H1 (cell line): Measurements from ENCODE around the gene DYRK1B. TPM values are rescaled to one million over a fixed set of nuclear protein-coding genes. Genes with fewer than 3 reads are reported as not detected.

ENCODE experiments used
- CTCF ChIA-PET: fragments of 300-600 bp; sonication (Branson Sonifier 250); formaldehyde crosslinking; loops from one replicate; lab custom pipeline; 2021; ENCODE audit not compliant: partially characterized antibody; lab: Charles Lee
- POLR2A ChIA-PET: fragments of 300-600 bp; sonication (Branson Sonifier 250); formaldehyde crosslinking; loops from one replicate; lab custom pipeline; 2021; ENCODE audit warnings: inconsistent platforms; ENCODE audit not compliant: partially characterized antibody; lab: Charles Lee
- DNase-seq, 2 experiments: peaks; one replicate each; pipeline versions ENCODE4 v3.0.0 to v3.0.0-alpha.2; 2010 to 2022; ENCODE audit warnings: low spot score in 2 of 2, low read depth in 1 of 2, mixed read lengths in 1 of 2
- FAIRE-seq: peaks from 2 replicates; lab custom pipeline; 2011; peaks lifted over from hg19 to GRCh38; lab: Jason Lieb, UNC
- H2AFZ ChIP-seq: 2 replicates; pipeline ENCODE4 v1.8.1; 2012; ENCODE audit warnings: low read length, inconsistent platforms
- H2AK5ac ChIP-seq: 2 replicates; pipeline ENCODE4 v1.6.1; 2013; ENCODE audit warnings: low read depth, low read length
- H2BK120ac ChIP-seq: replicated peaks from 2 replicates; pipeline ENCODE3; 2013; ENCODE audit warnings: low read depth, low read length, inconsistent platforms
- H2BK12ac ChIP-seq: 2 replicates; pipeline ENCODE4 v1.6.1; 2013; ENCODE audit warnings: low read depth, low read length
- H2BK15ac ChIP-seq: 2 replicates; pipeline ENCODE4 v1.6.1; 2013; ENCODE audit warnings: low read length
- H2BK20ac ChIP-seq: 2 replicates; pipeline ENCODE4 v1.6.1; 2013; ENCODE audit warnings: low read length
- H2BK5ac ChIP-seq: 2 replicates; pipeline ENCODE4 v1.6.1; 2013; ENCODE audit warnings: low read depth, low read length
- H3K14ac ChIP-seq: 2 replicates; pipeline ENCODE4 v1.6.1; 2013; ENCODE audit warnings: inconsistent platforms; ENCODE audit not compliant: insufficient read length
- H3K18ac ChIP-seq: 2 replicates; pipeline ENCODE4 v1.6.1; 2013; ENCODE audit warnings: low read length; ENCODE audit errors: extremely low read depth
- H3K23ac ChIP-seq: 2 replicates; pipeline ENCODE4 v1.6.1; 2013; ENCODE audit warnings: inconsistent platforms; ENCODE audit not compliant: insufficient read length
- H3K23me2 ChIP-seq: 2 replicates; pipeline ENCODE4 v1.6.1; 2013; ENCODE audit warnings: low read depth, low read length
- H3K27ac ChIP-seq: 2 replicates; pipeline ENCODE4 v1.6.1; 2011; ENCODE audit warnings: low read depth, low read length, inconsistent platforms
- H3K27me3 ChIP-seq, 4 experiments: replicated peaks in 1 of 4; 1 replicate in 1 of 4; 2 replicates in 3 of 4; pipeline versions ENCODE4 v1.6.1 to v1.8.1; 2011 to 2013; ENCODE audit warnings: low read length in 3 of 4, mild to moderate bottlenecking in 3 of 4, inconsistent platforms in 2 of 4, mixed read lengths in 2 of 4, moderate library complexity in 1 of 4; ENCODE audit not compliant: control insufficient read depth in 3 of 4, insufficient read depth in 3 of 4; ENCODE audit errors: extremely low read depth in 1 of 4
- H3K36me3 ChIP-seq, 4 experiments: 2 replicates each; pipeline versions ENCODE4 v1.6.1 to v1.8.1; 2011 to 2013; ENCODE audit warnings: mild to moderate bottlenecking in 4 of 4, low read length in 3 of 4, moderate library complexity in 2 of 4, control low read depth in 1 of 4, inconsistent platforms in 1 of 4; ENCODE audit not compliant: insufficient read depth in 4 of 4, control insufficient read depth in 2 of 4
- H3K4ac ChIP-seq: replicated peaks from 2 replicates; pipeline ENCODE3; 2013; ENCODE audit warnings: low read length, low read depth, mixed read lengths, inconsistent platforms; ENCODE audit not compliant: insufficient read length
- H3K4me1 ChIP-seq, 4 experiments: replicated peaks in 1 of 4; 1 replicate in 1 of 4; 2 replicates in 3 of 4; pipeline versions ENCODE4 v1.6.1 to v1.8.1; 2011 to 2013; ENCODE audit warnings: low read length in 3 of 4, inconsistent platforms in 2 of 4, mixed read lengths in 1 of 4; ENCODE audit not compliant: insufficient read depth in 4 of 4, control insufficient read depth in 3 of 4
- H3K4me2 ChIP-seq, 2 experiments: 2 replicates each; pipeline versions ENCODE4 v1.6.1 to v1.8.1; 2011 to 2013; ENCODE audit warnings: low read depth in 2 of 2, low read length in 2 of 2, control low read depth in 1 of 2, inconsistent platforms in 1 of 2, mild to moderate bottlenecking in 1 of 2; ENCODE audit not compliant: insufficient read depth in 1 of 2
- H3K4me3 ChIP-seq, 4 experiments: fragments of 200-600, 300-600 bp in 1 of 4; sonication (generic), shearing (Covaris generic), sonication (Bioruptor Twin) in 1 of 4; 2 replicates each; pipeline versions ENCODE4 v1.5.1 to v1.8.1; 2011 to 2016; ENCODE audit warnings: low read length in 4 of 4, low read depth in 3 of 4, control low read depth in 2 of 4, inconsistent platforms in 2 of 4, mild to moderate bottlenecking in 2 of 4, mixed read lengths in 1 of 4, moderate library complexity in 1 of 4; ENCODE audit not compliant: insufficient read depth in 2 of 4; ENCODE audit errors: extremely low read depth in 1 of 4
- H3K56ac ChIP-seq: replicated peaks from 2 replicates; pipeline ENCODE3; 2013; ENCODE audit warnings: low read depth, mild to moderate bottlenecking, mixed read lengths, low read length, inconsistent platforms; ENCODE audit not compliant: insufficient read length
- H3K79me1 ChIP-seq: 2 replicates; pipeline ENCODE4 v1.6.1; 2013; ENCODE audit warnings: low read depth, low read length, control low read depth
- H3K79me2 ChIP-seq, 2 experiments: 2 replicates each; pipeline versions ENCODE4 v1.6.1 to v1.8.1; 2012 to 2013; ENCODE audit warnings: low read length in 2 of 2, mild to moderate bottlenecking in 2 of 2, inconsistent platforms in 1 of 2; ENCODE audit not compliant: insufficient read depth in 2 of 2, control insufficient read depth in 1 of 2
- H3K9ac ChIP-seq, 4 experiments: replicated peaks in 1 of 4; 1 replicate in 1 of 4; 2 replicates in 3 of 4; pipeline versions ENCODE4 v1.6.1 to v1.8.1; 2011 to 2013; ENCODE audit warnings: low read depth in 3 of 4, low read length in 3 of 4, control low read depth in 2 of 4, mild to moderate bottlenecking in 2 of 4, moderate library complexity in 2 of 4, inconsistent platforms in 1 of 4; ENCODE audit errors: extremely low read depth in 1 of 4
- H3K9me3 ChIP-seq, 2 experiments: 2 replicates each; pipeline versions ENCODE4 v1.6.1 to v1.8.1; 2012 to 2013; ENCODE audit warnings: mild to moderate bottlenecking in 2 of 2, moderate library complexity in 2 of 2, control low read depth in 1 of 2, inconsistent platforms in 1 of 2, low read depth in 1 of 2, low read length in 1 of 2, mixed read lengths in 1 of 2; ENCODE audit not compliant: insufficient read depth in 2 of 2
- H4K20me1 ChIP-seq, 2 experiments: replicated peaks in 1 of 2; 2 replicates each; pipeline versions ENCODE3 to v1.8.1; 2011 to 2013; ENCODE audit warnings: inconsistent platforms in 2 of 2, low read length in 2 of 2, mild to moderate bottlenecking in 1 of 2; ENCODE audit not compliant: insufficient read depth in 2 of 2, control insufficient read depth in 1 of 2
- H4K5ac ChIP-seq: 2 replicates; pipeline ENCODE4 v1.6.1; 2013; ENCODE audit warnings: low read length, low read depth, mixed read lengths, inconsistent platforms; ENCODE audit not compliant: insufficient read length
- H4K8ac ChIP-seq: 2 replicates; pipeline ENCODE4 v1.8.0; 2013; ENCODE audit warnings: mild to moderate bottlenecking, moderate library complexity, low read length, inconsistent platforms; ENCODE audit not compliant: insufficient read depth; ENCODE audit errors: extremely low read depth
- H4K91ac ChIP-seq: replicated peaks from 2 replicates; pipeline ENCODE3; 2013; ENCODE audit warnings: low read length, mixed read lengths, inconsistent platforms; ENCODE audit not compliant: insufficient read length
- BACH1 ChIP-seq: IDR thresholded peaks from 2 replicates; pipeline ENCODE4 v1.6.1; 2012; ENCODE audit warnings: low read length, improper control_type of control experiment
- CHD2 ChIP-seq: IDR thresholded peaks from 2 replicates; pipeline ENCODE4 v1.6.1; 2012; ENCODE audit warnings: low read length, improper control_type of control experiment
- CREB1 ChIP-seq: IDR thresholded peaks from 2 replicates; pipeline ENCODE4 v1.6.1; 2012; ENCODE audit warnings: inconsistent platforms
- E2F6 ChIP-seq: IDR thresholded peaks from 2 replicates; pipeline ENCODE4 v1.6.1; 2012; ENCODE audit warnings: inconsistent platforms
- NANOG ChIP-seq: IDR thresholded peaks from 2 replicates; pipeline ENCODE4 v1.6.1; 2011; ENCODE audit warnings: low read length, low read depth, mild to moderate bottlenecking, inconsistent platforms; ENCODE audit not compliant: insufficient read depth, poor library complexity, severe bottlenecking
- RNF2 ChIP-seq: fragments of 200-900, 300-1000 bp; sonication (generic); IDR thresholded peaks from 2 replicates; pipeline ENCODE4 v1.7.1; 2016; ENCODE audit warnings: borderline replicate concordance, low read depth, mild to moderate bottlenecking, antibody characterized with exemption, low read length; ENCODE audit not compliant: poor library complexity, severe bottlenecking; ENCODE audit errors: missing control alignments
- SIN3A ChIP-seq, 2 experiments: IDR thresholded peaks in 1 of 2; conservative IDR thresholded peaks in 1 of 2; 2 replicates each; pipeline ENCODE4 v1.6.1; 2011 to 2012; ENCODE audit warnings: low read length in 2 of 2, improper control_type of control experiment in 1 of 2, low read depth in 1 of 2, mild to moderate bottlenecking in 1 of 2
- SIRT6 ChIP-seq: IDR thresholded peaks from one replicate; pipeline ENCODE4 v1.7.1; 2012; ENCODE audit warnings: low read length, inconsistent platforms
- SIX5 ChIP-seq: IDR thresholded peaks from 2 replicates; pipeline ENCODE4 v1.6.1; 2011; ENCODE audit warnings: mild to moderate bottlenecking, low read depth, low read length
- TAF1 ChIP-seq: IDR thresholded peaks from 2 replicates; pipeline ENCODE4 v1.6.1; 2011; ENCODE audit warnings: mild to moderate bottlenecking, low read depth, low read length
- TCF12 ChIP-seq: IDR thresholded peaks from 2 replicates; pipeline ENCODE4 v1.6.1; 2011; ENCODE audit warnings: low read depth, mild to moderate bottlenecking, low read length
- TEAD4 ChIP-seq: IDR thresholded peaks from 2 replicates; pipeline ENCODE4 v1.6.1; 2012; ENCODE audit warnings: low read depth, low read length, inconsistent platforms, mixed read lengths
- USF2 ChIP-seq: IDR thresholded peaks from 2 replicates; pipeline ENCODE4 v1.6.1; 2011; ENCODE audit warnings: low read length, improper control_type of control experiment
- WGBS, 2 experiments: shearing (Covaris generic) in 1 of 2; methylation state at CpG; one replicate each; pipeline versions ENCODE4 v1.1.6 to v1.1.7; 2013 to 2015; ENCODE audit warnings: low lambda C conversion rate in 2 of 2, mixed read lengths in 2 of 2, inconsistent platforms in 1 of 2, low coverage in 1 of 2, missing lambda C conversion rate in 1 of 2; ENCODE audit not compliant: insufficient replicate concordance in 2 of 2, insufficient coverage in 1 of 2, insufficient read length in 1 of 2; ENCODE audit errors: extremely low coverage in 1 of 2, missing lambda C conversion rate in 1 of 2; 5-methylcytosine and 5-hydroxymethylcytosine counted together
- polyA plus RNA-seq, 7 experiments: library from polyadenylated mRNA; depleted of rRNA in 3 of 7; stranded (reverse) in 5 of 7; unstranded in 2 of 7; fragments of >200 nt in 5 of 7; fragments of 200-250 nt in 2 of 7; gene quantifications; 1 replicate in 5 of 7; 2 replicates in 1 of 7; 4 replicates in 1 of 7; pipeline versions ENCODE4 v1.2.1 to v1.2.3, GENCODE V29; 2011 to 2013; ENCODE audit warnings: missing spikeins in 2 of 7, mixed read lengths in 2 of 7
- total RNA-seq: library from RNA; stranded (reverse); fragmentation: NEBNext Ultra II Directional; extraction: Animal tissue kit (Norgen Biotek cat#: 25700); gene quantifications from 2 replicates; pipeline ENCODE4 v1.2.1, GENCODE V29; 2021

DYRK1B gene
- total and polyA plus RNA-seq, 2 of the 8 experiments (the other 6 are each of a cell fraction or from before 2014, with no cell fraction given): 6.9 to 14.8 TPM

GRCh38 chr19:39814595-39814994, 19.4 kb downstream of the DYRK1B start:
- no peak overlapping the region for H3K14ac ChIP-seq
- no peaks in the 10 kb centered on the region; the same call in 1 of the 2 replicates for H3K79me1 ChIP-seq
- H3K9ac ChIP-seq: no peak overlapping the region
- H2BK120ac ChIP-seq: no peak overlapping the region
- H3K23me2 ChIP-seq: no peaks in the 10 kb centered on the region
- H3K27me3 ChIP-seq: no peaks in the 10 kb centered on the region
- no peak overlapping the region for H2BK15ac ChIP-seq
- H2BK5ac ChIP-seq: no peak overlapping the region
- no peak overlapping the region for H4K8ac ChIP-seq
- H3K56ac ChIP-seq: no peak overlapping the region
- H3K4me3 ChIP-seq: no peak overlapping the region
- H3K23ac ChIP-seq: no peak overlapping the region
- FAIRE-seq: no peak
- H4K91ac ChIP-seq: no peak overlapping the region
- H2AFZ ChIP-seq: no peak overlapping the region
- DNase-seq: no peak
- 86% methylated on average over 3 of the region's 3 CpGs; no CpG with 5 or more reads in 1 of the 2 experiments for WGBS, 2 experiments
- H3K18ac ChIP-seq: no peak overlapping the region
- no peaks in the 10 kb centered on the region for H3K79me2 ChIP-seq
- H2BK20ac ChIP-seq: no peak overlapping the region
- H3K4me1 ChIP-seq: no peaks in the 10 kb centered on the region
- no peak overlapping the region for H3K4ac ChIP-seq
- POLR2A ChIA-PET: interaction anchor here (1.2 kb wide), 1 partner anchor 19 kb away, joined by 3 read pairs; no protein-coding TSS in a partner anchor
- H3K4me2 ChIP-seq: no peak overlapping the region
- H4K5ac ChIP-seq: no peak overlapping the region
- no peaks in the 10 kb centered on the region for H3K9me3 ChIP-seq
- no peaks in the 10 kb centered on the region; a peak in 1 of 8 replicates for H3K36me3 ChIP-seq
- no peak overlapping the region for H3K27ac ChIP-seq
- no peak overlapping the region for H2AK5ac ChIP-seq
- H2BK12ac ChIP-seq: no peak overlapping the region
- CTCF ChIA-PET: interaction anchor here (1.5 to 2.0 kb wide), 2 partner anchors 22 to 29 kb away, joined by 4 to 6 read pairs; no protein-coding TSS in a partner anchor
- peaks cover 0 to 3% of the 10 kb centered on the region in 2 experiments for H4K20me1 ChIP-seq
- TF ChIP-seq SIX5 (no peak), E2F6 (no peak), TEAD4 (no peak), CREB1 (no peak), BACH1 (no peak), TCF12 (no peak), TAF1 (no peak), SIN3A (conservative IDR thresholded peaks at IDR 0.05 in 1 of 2, IDR thresholded peaks at IDR 0.05 in 1 of 2; ENCODE audit: low read depth in 1 of 2, low read length in 2 of 2) (no peak), SIRT6 (no peak), NANOG (no peak), USF2 (no peak), RNF2 (no peak), CHD2 (no peak)
